SJSA1 (cell line): Measurements from ENCODE around the gene BEND5. TPM values are rescaled to one million over a fixed set of nuclear protein-coding genes. Genes with fewer than 3 reads are reported as not detected.

Experiments
- DNase-seq, 2 experiments: peaks; one replicate each; pipeline ENCODE4 v3.0.0-alpha.2; 2015 to 2020; ENCODE audit warnings: low spot score in 2 of 2, low read depth in 1 of 2
- H3K27ac ChIP-seq: fragments of 250-450 bp; sonication (Bioruptor Pico); 2 replicates; pipeline ENCODE4 v1.5.1; 2020; ENCODE audit warnings: mild to moderate bottlenecking, moderate library complexity
- H3K27me3 ChIP-seq: fragments of 250-450 bp; sonication (Bioruptor Pico); replicated peaks from 2 replicates; pipeline ENCODE4 v1.5.1; 2020; ENCODE audit warnings: mild to moderate bottlenecking, moderate library complexity
- H3K36me3 ChIP-seq: fragments of 250-450 bp; sonication (Bioruptor Pico); 2 replicates; pipeline ENCODE4 v1.5.1; 2020; ENCODE audit warnings: mild to moderate bottlenecking
- H3K4me1 ChIP-seq: fragments of 250-450 bp; sonication (Bioruptor Pico); replicated peaks from 2 replicates; pipeline ENCODE4 v1.6.1; 2021; ENCODE audit warnings: mild to moderate bottlenecking
- H3K4me3 ChIP-seq: fragments of 250-450 bp; sonication (Bioruptor Pico); 2 replicates; pipeline ENCODE4 v1.5.1; 2020; ENCODE audit warnings: mild to moderate bottlenecking
- H3K9me3 ChIP-seq: fragments of 250-450 bp; sonication (Bioruptor Pico); replicated peaks from 2 replicates; pipeline ENCODE4 v1.5.1; 2020; ENCODE audit warnings: mild to moderate bottlenecking
- total RNA-seq: library from RNA; depleted of rRNA; stranded (reverse); fragments of >200 nt; shearing (Covaris generic); gene quantifications from 2 replicates; pipeline ENCODE4 v1.2.3, GENCODE V29; 2014

The BEND5 gene
- total RNA-seq, 1 experiment from 2014 or later = not detected

DNA sequence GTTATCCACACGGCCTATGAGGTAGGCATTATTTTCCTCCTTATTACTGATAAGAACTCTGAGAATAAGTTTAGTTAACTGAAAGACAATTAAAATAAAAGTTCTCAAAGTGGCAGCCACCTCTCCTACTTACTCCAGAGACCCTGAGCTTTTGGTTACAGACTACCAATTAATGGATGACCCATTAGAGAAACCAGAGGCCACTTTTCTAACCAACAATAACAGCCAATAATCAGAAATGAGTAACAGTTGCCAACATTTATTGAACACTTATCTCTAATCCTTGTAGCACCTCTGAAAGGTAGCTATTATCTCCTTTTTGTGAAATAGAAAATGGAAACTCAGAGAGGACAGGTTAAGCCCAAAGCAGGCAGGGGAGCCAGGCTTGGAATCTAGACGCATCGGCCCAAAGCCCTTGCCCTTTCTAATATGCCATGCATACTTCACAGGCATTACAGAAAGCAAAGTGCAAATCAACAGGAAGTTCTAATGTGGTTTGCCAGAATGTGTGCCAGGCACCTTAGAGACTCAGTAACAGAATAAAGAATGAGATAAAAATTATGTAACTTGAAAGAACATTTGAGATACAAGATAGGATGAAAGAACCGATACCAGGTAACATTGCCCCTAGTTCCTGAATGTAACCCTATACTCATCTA, 50.0 kb downstream of the BEND5 start:
- Histone ChIP-seq H3K4me1 (no peaks in the 10 kb centered on the region), H3K9me3 (no peaks in the 10 kb centered on the region), H3K27me3 (no peaks in the 10 kb centered on the region), H3K36me3 (no peaks in the 10 kb centered on the region), H3K27ac (no peak overlapping the region), H3K4me3 (no peak overlapping the region)
- no peak for DNase-seq

- Histone ChIP-seq H3K4me3 (no peak overlapping the region), H3K9me3 (no peaks in the 10 kb centered on the region), H3K36me3 (no peaks in the 10 kb centered on the region), H3K27ac (no peak overlapping the region), H3K4me1 (no peaks in the 10 kb centered on the region), H3K27me3 (no peaks in the 10 kb centered on the region)
- DNase-seq = no peak
Observed at GRCh38 chr1:48726139-48726538, 50.6 kb downstream of the BEND5 start.

- no peaks in the 10 kb centered on the region for H3K27me3 ChIP-seq
- no peaks in the 10 kb centered on the region for H3K9me3 ChIP-seq
- no peaks in the 10 kb centered on the region for H3K36me3 ChIP-seq
- DNase-seq = no peak
- no peaks in the 10 kb centered on the region for H3K4me1 ChIP-seq
- no peak overlapping the region for H3K4me3 ChIP-seq
- no peak overlapping the region for H3K27ac ChIP-seq
Observed at GRCh38 chr1:48725341-48726046, 51.2 kb downstream of the BEND5 start.

- DNase-seq = no peak
- Histone ChIP-seq H3K27me3 (no peaks in the 10 kb centered on the region), H3K4me1 (no peaks in the 10 kb centered on the region), H3K9me3 (no peaks in the 10 kb centered on the region), H3K27ac (no peak overlapping the region), H3K4me3 (no peak overlapping the region), H3K36me3 (no peaks in the 10 kb centered on the region)
Observed at GRCh38 chr1:48720929-48721328, 55.8 kb downstream of the BEND5 start.

DNA sequence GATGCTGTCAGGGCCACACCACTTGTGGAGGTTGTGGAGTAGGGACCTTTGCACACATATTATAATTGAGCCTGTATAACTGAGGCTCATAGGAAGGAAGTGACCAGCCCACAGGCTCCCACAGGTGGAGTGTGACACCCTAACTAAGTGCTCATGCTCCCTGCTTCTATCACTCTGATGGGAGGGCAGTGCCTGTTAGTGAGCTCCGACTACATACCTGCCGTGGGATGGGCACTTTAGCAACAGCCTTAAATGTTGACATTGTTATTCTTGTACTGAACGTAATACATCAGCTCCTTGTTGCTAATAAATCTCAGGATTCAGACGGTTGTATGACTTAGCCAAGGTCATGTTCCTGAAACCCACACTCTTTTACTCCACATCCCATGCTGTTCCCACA, 58.0 kb downstream of the BEND5 start:
- Histone ChIP-seq H3K36me3 (no peaks in the 10 kb centered on the region), H3K27me3 (no peaks in the 10 kb centered on the region), H3K27ac (no peak overlapping the region), H3K9me3 (no peaks in the 10 kb centered on the region), H3K4me3 (no peak overlapping the region), H3K4me1 (no peaks in the 10 kb centered on the region)
- no peak for DNase-seq

DNA sequence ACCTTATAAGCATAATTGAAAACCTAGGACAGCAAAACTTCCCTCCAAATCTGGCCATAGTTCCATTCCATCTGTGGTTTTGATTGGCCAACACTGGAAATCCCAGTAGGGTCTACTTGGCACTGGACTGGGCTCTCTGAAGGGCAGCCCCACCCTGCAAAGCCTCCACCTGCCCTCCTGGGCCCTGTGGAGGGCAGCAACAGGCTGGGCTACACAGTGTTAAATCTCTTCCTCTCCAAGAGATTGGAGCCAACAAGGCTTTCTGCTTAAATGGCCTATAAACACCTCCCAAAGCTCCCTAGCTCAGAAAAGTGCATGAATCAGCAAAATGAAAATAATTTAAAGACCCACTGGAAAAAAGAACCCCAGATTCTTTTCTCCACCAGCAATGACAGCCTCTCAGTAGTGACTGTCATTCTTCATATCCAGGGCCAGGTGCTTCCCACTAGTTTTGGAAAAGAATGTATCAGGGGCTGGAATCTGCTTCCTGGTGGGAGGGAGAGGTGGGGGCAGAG, 58.5 kb downstream of the BEND5 start:
- no peaks in the 10 kb centered on the region for H3K36me3 ChIP-seq
- H3K9me3 ChIP-seq = no peaks in the 10 kb centered on the region
- no peak overlapping the region for H3K4me3 ChIP-seq
- H3K27me3 ChIP-seq = no peaks in the 10 kb centered on the region
- no peak overlapping the region for H3K27ac ChIP-seq
- H3K4me1 ChIP-seq = no peaks in the 10 kb centered on the region
- no peak for DNase-seq

GRCh38 chr1:48717082-48717481, 59.6 kb downstream of the BEND5 start:
- H3K9me3 ChIP-seq = no peaks in the 10 kb centered on the region
- H3K4me1 ChIP-seq = no peaks in the 10 kb centered on the region
- H3K27ac ChIP-seq = no peak overlapping the region
- H3K36me3 ChIP-seq = no peaks in the 10 kb centered on the region
- no peaks in the 10 kb centered on the region for H3K27me3 ChIP-seq
- no peak for DNase-seq
- H3K4me3 ChIP-seq = no peak overlapping the region

DNA sequence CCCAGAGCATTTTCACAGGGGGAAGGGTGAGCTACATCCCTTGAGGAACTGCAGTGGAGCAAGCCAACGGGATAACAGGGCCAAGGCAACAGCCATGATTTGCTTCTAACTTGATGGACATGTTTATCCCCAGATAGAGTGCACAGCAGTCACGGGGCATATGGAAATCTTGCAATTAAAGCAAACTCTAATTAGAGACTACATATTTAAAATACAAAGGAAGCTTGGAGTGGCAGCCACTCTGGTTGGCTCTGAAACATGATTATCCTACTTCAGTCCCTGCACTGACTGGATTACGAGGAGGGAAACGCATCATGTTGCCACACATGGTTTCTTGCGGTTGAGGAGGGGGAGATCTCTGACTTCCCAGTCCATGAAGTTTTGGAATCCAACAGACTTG, 60.8 kb downstream of the BEND5 start:
- DNase-seq = no peak
- no peak overlapping the region for H3K4me3 ChIP-seq

GRCh38 chr1:48710915-48711314, 65.8 kb downstream of the BEND5 start:
- no peaks in the 10 kb centered on the region for H3K4me1 ChIP-seq
- no peak overlapping the region for H3K27ac ChIP-seq
- no peak overlapping the region for H3K4me3 ChIP-seq
- H3K9me3 ChIP-seq = no peaks in the 10 kb centered on the region
- H3K36me3 ChIP-seq = no peaks in the 10 kb centered on the region
- H3K27me3 ChIP-seq = no peaks in the 10 kb centered on the region
- DNase-seq = no peak

More for the DNA sequence above, 60.8 kb downstream of the BEND5 start:
- no peaks in the 10 kb centered on the region for H3K9me3 ChIP-seq
- H3K36me3 ChIP-seq = no peaks in the 10 kb centered on the region
- no peaks in the 10 kb centered on the region for H3K4me1 ChIP-seq
- H3K27me3 ChIP-seq = no peaks in the 10 kb centered on the region
- no peak overlapping the region for H3K27ac ChIP-seq

GRCh38 chr1:48710318-48710717, 66.4 kb downstream of the BEND5 start:
- Histone ChIP-seq H3K4me1 (no peaks in the 10 kb centered on the region), H3K4me3 (no peak overlapping the region), H3K27me3 (no peaks in the 10 kb centered on the region), H3K27ac (no peak overlapping the region), H3K9me3 (no peaks in the 10 kb centered on the region), H3K36me3 (no peaks in the 10 kb centered on the region)
- no peak for DNase-seq

- DNase-seq = no peak
- no peaks in the 10 kb centered on the region for H3K4me1 ChIP-seq
- no peaks in the 10 kb centered on the region for H3K27me3 ChIP-seq
- H3K36me3 ChIP-seq = no peaks in the 10 kb centered on the region
- H3K4me3 ChIP-seq = no peak overlapping the region
- no peaks in the 10 kb centered on the region for H3K9me3 ChIP-seq
- no peak overlapping the region for H3K27ac ChIP-seq
Observed at GRCh38 chr1:48704736-48705135, 72.0 kb downstream of the BEND5 start.

DNA sequence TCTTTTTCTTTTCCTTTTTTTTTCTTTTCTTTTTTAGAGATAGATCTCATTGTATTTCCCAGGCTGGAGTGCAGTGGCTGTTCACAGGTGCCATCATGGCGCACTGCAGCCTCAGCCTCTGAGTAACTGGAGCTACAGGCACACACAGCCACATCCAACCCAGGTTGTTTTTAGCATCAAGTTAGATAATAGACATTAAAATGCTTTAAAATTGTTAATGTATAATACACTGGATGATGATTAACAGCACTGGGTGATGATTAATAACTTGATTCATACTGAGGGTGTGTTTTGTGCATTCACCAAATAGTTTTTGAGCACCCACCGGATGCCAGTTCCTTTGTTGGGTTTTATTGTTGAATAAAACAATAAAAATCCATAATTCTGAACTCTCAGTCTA, 75.2 kb downstream of the BEND5 start:
- Histone ChIP-seq H3K36me3 (no peaks in the 10 kb centered on the region), H3K27ac (no peak overlapping the region), H3K27me3 (no peaks in the 10 kb centered on the region), H3K4me1 (no peaks in the 10 kb centered on the region), H3K9me3 (no peaks in the 10 kb centered on the region), H3K4me3 (no peak overlapping the region)
- no peak for DNase-seq

GRCh38 chr1:48697066-48697707, 79.5 kb downstream of the BEND5 start:
- Histone ChIP-seq H3K27ac (no peak overlapping the region), H3K4me1 (no peaks in the 10 kb centered on the region), H3K9me3 (no peaks in the 10 kb centered on the region), H3K4me3 (no peak overlapping the region), H3K27me3 (no peaks in the 10 kb centered on the region), H3K36me3 (no peaks in the 10 kb centered on the region)
- DNase-seq = peak in 1 of 2 experiments; percentile 37

DNA sequence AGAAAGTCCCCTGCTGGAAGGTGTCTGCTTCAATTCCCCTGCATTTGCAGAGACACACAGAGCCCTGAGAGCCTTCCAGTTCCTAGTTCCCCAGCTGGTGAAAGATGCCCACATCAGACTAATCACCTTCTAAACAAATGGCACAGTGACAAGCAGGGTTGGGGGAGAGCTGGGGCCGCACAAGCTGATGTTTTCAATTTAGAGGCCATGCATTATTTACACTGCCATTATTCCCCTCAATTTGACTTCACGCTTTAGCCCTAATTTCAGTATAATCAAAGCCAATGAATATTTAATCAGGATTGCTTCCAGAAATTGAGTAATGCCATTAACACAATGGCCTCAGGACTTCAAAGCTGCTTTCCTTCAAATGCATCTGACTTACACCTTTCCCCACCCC, 81.5 kb downstream of the BEND5 start:
- Histone ChIP-seq H3K4me3 (no peak overlapping the region), H3K27ac (no peak overlapping the region), H3K4me1 (no peaks in the 10 kb centered on the region), H3K9me3 (no peaks in the 10 kb centered on the region), H3K36me3 (no peaks in the 10 kb centered on the region), H3K27me3 (0 out of 2 replicates have a peak, but pooled peaks cover 3% of the 10 kb centered on the region)
- DNase-seq = no peak
